KMS-11 (cell line): ENCODE results near the gene ATF7IP.

Source experiments
- H2AFZ ChIP-seq: fragments of 200-600 bp; sonication (generic); 2 replicates; pipeline ENCODE4 v1.6.1; 2016; ENCODE audit warnings: antibody characterized with exemption, mixed run types, low read depth
- H3K27ac ChIP-seq: fragments of 200-600 bp; sonication (generic); 2 replicates; pipeline ENCODE4 v1.6.1; 2016; ENCODE audit warnings: mild to moderate bottlenecking, mixed run types
- H3K27me3 ChIP-seq: fragments of 200-600 bp; sonication (generic); 2 replicates; pipeline ENCODE4 v1.6.1; 2017; ENCODE audit warnings: mild to moderate bottlenecking, low read depth, mixed run types, moderate library complexity; ENCODE audit not compliant: insufficient read depth
- H3K36me3 ChIP-seq: fragments of 200-600 bp; sonication (generic); 2 replicates; pipeline ENCODE4 v1.6.1; 2017; ENCODE audit warnings: mild to moderate bottlenecking, mixed run types; ENCODE audit not compliant: insufficient read depth
- H3K4me1 ChIP-seq: fragments of 200-600 bp; sonication (generic); 2 replicates; pipeline ENCODE4 v1.6.1; 2016; ENCODE audit warnings: mild to moderate bottlenecking, low read depth, mixed run types; ENCODE audit not compliant: poor library complexity, severe bottlenecking
- H3K4me2 ChIP-seq: fragments of 200-600 bp; sonication (generic); 2 replicates; pipeline ENCODE4 v1.7.0; 2016; ENCODE audit warnings: mild to moderate bottlenecking, mixed run types
- H3K4me3 ChIP-seq: fragments of 200-600 bp; sonication (generic); IDR thresholded peaks from 2 replicates; pipeline ENCODE4 v1.6.1; 2017; ENCODE audit warnings: low read depth, low read length, mixed read lengths; ENCODE audit not compliant: insufficient read depth
- H3K79me2 ChIP-seq: fragments of 200-600 bp; sonication (generic); 2 replicates; pipeline ENCODE4 v1.6.1; 2016; ENCODE audit warnings: low read depth, mixed run types; ENCODE audit not compliant: insufficient read depth
- H3K9ac ChIP-seq: fragments of 200-600 bp; sonication (generic); 2 replicates; pipeline ENCODE4 v1.6.1; 2016; ENCODE audit warnings: mild to moderate bottlenecking, mixed run types
- H4K20me1 ChIP-seq: fragments of 200-600 bp; sonication (generic); 2 replicates; pipeline ENCODE4 v1.6.1; 2016; ENCODE audit warnings: mild to moderate bottlenecking, mixed run types; ENCODE audit not compliant: insufficient read depth
- TF ChIP-seq, protein P1 (sequence below): fragments of 200-600 bp; sonication (generic); conservative IDR thresholded peaks from 2 replicates; pipeline ENCODE4 v1.6.1; 2017; ENCODE audit warnings: low read depth, mild to moderate bottlenecking, antibody characterized with exemption, low read length, moderate library complexity, mixed read lengths

The ATF7IP gene

DNA sequence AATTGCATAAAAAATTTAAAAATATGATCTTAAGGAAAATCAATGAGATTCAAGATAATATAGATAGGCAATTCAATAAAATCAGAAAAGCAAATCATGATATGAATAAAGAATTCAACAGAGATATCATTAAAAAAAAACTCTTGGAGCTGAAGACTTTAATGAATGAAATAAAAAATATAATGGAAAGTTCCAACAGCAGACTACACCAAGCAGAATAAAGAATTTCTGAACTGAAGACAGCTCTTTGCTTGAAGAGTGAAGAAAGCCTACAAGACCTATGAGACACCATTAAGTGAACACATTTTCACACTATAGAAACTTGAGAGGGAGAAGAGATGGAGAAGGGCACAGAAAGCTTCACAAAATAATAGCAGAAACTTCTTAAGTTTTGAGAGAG is 156.3 kb downstream of the ATF7IP start:
- Histone ChIP-seq H2AFZ (no peak overlapping the region), H3K79me2 (no peaks in the 10 kb centered on the region), H3K27me3 (no peaks in the 10 kb centered on the region), H3K4me3 (no peak overlapping the region), H3K9ac (no peak overlapping the region), H3K4me2 (no peak overlapping the region), H3K27ac (no peak overlapping the region), H3K36me3 (no peaks in the 10 kb centered on the region), H4K20me1 (no peaks in the 10 kb centered on the region), H3K4me1 (no peaks in the 10 kb centered on the region)
- TF ChIP-seq, protein P1, sequence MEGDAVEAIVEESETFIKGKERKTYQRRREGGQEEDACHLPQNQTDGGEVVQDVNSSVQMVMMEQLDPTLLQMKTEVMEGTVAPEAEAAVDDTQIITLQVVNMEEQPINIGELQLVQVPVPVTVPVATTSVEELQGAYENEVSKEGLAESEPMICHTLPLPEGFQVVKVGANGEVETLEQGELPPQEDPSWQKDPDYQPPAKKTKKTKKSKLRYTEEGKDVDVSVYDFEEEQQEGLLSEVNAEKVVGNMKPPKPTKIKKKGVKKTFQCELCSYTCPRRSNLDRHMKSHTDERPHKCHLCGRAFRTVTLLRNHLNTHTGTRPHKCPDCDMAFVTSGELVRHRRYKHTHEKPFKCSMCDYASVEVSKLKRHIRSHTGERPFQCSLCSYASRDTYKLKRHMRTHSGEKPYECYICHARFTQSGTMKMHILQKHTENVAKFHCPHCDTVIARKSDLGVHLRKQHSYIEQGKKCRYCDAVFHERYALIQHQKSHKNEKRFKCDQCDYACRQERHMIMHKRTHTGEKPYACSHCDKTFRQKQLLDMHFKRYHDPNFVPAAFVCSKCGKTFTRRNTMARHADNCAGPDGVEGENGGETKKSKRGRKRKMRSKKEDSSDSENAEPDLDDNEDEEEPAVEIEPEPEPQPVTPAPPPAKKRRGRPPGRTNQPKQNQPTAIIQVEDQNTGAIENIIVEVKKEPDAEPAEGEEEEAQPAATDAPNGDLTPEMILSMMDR, result no peak

DNA sequence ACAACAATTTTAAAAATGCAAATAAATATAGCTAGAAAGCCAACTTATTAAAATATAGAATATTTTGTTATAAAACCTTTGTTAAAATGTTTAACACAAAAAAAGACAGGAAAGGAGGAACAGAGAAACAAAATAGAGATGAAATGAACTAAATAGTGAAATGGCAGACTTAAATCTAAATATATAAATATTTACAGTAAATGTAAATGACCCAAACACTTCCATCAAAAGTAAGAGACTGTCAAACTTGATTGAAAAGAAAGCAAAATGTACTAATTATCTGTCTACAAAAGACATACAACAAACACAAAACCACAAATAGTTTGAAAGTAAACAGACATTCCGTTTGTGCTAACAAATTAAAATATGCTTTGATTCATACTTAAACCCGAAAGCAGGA is 160.5 kb downstream of the ATF7IP start:
- Histone ChIP-seq H3K79me2 (no peaks in the 10 kb centered on the region), H3K36me3 (no peaks in the 10 kb centered on the region), H3K4me3 (no peak overlapping the region), H3K9ac (no peak overlapping the region), H3K27me3 (no peaks in the 10 kb centered on the region), H4K20me1 (no peaks in the 10 kb centered on the region), H2AFZ (no peak overlapping the region), H3K4me2 (no peak overlapping the region), H3K4me1 (no peaks in the 10 kb centered on the region), H3K27ac (no peak overlapping the region)
- TF ChIP-seq, protein P1, result no peak

DNA sequence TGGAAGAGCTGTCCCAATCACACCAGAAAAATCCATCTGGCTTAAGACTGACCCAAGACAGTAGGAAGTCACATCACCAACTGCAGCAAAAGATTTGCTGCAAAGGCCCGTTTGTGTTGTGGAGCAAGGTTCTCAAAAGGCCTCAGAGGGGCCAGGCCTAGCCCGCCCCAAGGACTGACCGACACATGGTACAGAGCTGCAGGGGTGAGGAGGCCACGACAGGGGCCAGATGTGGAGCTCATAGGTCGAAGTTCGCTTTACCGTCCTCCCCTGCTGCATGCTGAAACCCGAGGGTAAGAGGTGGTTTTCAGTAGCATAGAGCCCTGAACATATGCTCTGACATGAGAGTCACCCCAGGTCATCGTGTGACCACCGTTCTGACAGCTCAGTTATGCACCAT is 166.7 kb downstream of the ATF7IP start:
- no peaks in the 10 kb centered on the region for H3K27me3 ChIP-seq
- no peak overlapping the region for H3K4me2 ChIP-seq
- no peak overlapping the region for H3K9ac ChIP-seq
- H3K36me3 ChIP-seq, result no peaks in the 10 kb centered on the region
- H3K4me1 ChIP-seq, result no peaks in the 10 kb centered on the region
- TF ChIP-seq, protein P1, result no peak
- H3K27ac ChIP-seq, result no peak overlapping the region
- H3K4me3 ChIP-seq, result no peak overlapping the region
- no peaks in the 10 kb centered on the region for H4K20me1 ChIP-seq
- no peaks in the 10 kb centered on the region for H3K79me2 ChIP-seq
- H2AFZ ChIP-seq, result no peak overlapping the region

DNA sequence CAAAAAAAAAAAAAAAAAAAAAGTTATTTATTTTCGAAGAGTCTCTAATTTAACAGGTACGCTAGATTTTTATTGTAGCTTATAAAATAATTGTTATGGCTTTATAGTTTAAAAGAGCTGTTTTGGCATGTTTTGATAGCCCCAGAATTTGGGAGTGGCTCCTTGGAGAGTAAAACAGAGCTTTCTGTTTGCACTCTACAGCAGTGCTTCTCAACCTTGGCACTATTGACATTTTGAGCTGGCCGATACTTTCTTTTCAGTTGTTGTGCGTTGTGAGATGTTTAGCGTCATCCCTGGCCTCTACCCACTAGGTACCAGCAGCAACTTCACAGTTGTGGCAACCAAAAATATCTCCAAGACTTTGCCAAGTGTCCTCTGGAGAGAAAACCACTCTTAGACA is 171.6 kb downstream of the ATF7IP start:
- Histone ChIP-seq H3K9ac (no peak overlapping the region), H3K79me2 (no peaks in the 10 kb centered on the region), H3K27ac (no peak overlapping the region), H3K36me3 (no peaks in the 10 kb centered on the region), H3K4me2 (no peak overlapping the region), H2AFZ (no peak overlapping the region), H4K20me1 (no peaks in the 10 kb centered on the region), H3K27me3 (no peaks in the 10 kb centered on the region), H3K4me1 (no peaks in the 10 kb centered on the region), H3K4me3 (no peak overlapping the region)
- TF ChIP-seq, protein P1, result no peak
